ENCODE results near the gene MAP2K6.

The MAP2K6 gene

GRCh38 chr17:69497161-69497560, 82.7 kb downstream of the MAP2K6 start:
- DNase-seq, result no peak

GRCh38 chr17:69499318-69499717, 84.8 kb downstream of the MAP2K6 start:
- DNase-seq, result no peak

GRCh38 chr17:69500911-69501429, 86.5 kb downstream of the MAP2K6 start:
- DNase-seq, result peak; percentile 49

- peak; percentile 68 for DNase-seq
Observed at GRCh38 chr17:69501591-69502468, 87.3 kb downstream of the MAP2K6 start.

- DNase-seq, result no peak
Observed at GRCh38 chr17:69503711-69504110, 89.2 kb downstream of the MAP2K6 start.

- no peak for DNase-seq
Observed at GRCh38 chr17:69505740-69506139, 91.2 kb downstream of the MAP2K6 start.

GRCh38 chr17:69506489-69506888, 92.0 kb downstream of the MAP2K6 start:
- no peak for DNase-seq

- no peak for DNase-seq
Observed at GRCh38 chr17:69508814-69509213, 94.3 kb downstream of the MAP2K6 start.

- no peak for DNase-seq
Observed at GRCh38 chr17:69511250-69511649, 96.8 kb downstream of the MAP2K6 start.

GRCh38 chr17:69512946-69513345, 98.4 kb downstream of the MAP2K6 start:
- no peak for DNase-seq

GRCh38 chr17:69516225-69516624, 101.7 kb downstream of the MAP2K6 start:
- DNase-seq, result no peak

GRCh38 chr17:69516911-69517310, 102.4 kb downstream of the MAP2K6 start:
- no peak for DNase-seq

GRCh38 chr17:69518951-69519350, 104.5 kb downstream of the MAP2K6 start:
- DNase-seq, result no peak

GRCh38 chr17:69523244-69523861, 108.9 kb downstream of the MAP2K6 start:
- no peak for DNase-seq

- DNase-seq, result no peak
Observed at GRCh38 chr17:69524854-69525253, 110.4 kb downstream of the MAP2K6 start.

GRCh38 chr17:69525920-69526841, 111.7 kb downstream of the MAP2K6 start:
- DNase-seq, result peak; percentile 63

- DNase-seq, result no peak
Observed at GRCh38 chr17:69528035-69528434, 113.5 kb downstream of the MAP2K6 start.

GRCh38 chr17:69533481-69534234, 119.2 kb downstream of the MAP2K6 start:
- no peak for DNase-seq

- DNase-seq, result no peak
Observed at GRCh38 chr17:69534235-69534621, 119.7 kb downstream of the MAP2K6 start.

GRCh38 chr17:69535016-69535570, 120.6 kb downstream of the MAP2K6 start:
- DNase-seq, result no peak

GRCh38 chr17:69538795-69539194, 124.3 kb downstream of the MAP2K6 start:
- DNase-seq, result no peak

GRCh38 chr17:69539274-69539673, 124.8 kb downstream of the MAP2K6 start:
- DNase-seq, result no peak

Measured in right forelimb (tissue), 1 donor.